Measurements from ENCODE around the gene C16orf46.

Gene C16orf46

DNA sequence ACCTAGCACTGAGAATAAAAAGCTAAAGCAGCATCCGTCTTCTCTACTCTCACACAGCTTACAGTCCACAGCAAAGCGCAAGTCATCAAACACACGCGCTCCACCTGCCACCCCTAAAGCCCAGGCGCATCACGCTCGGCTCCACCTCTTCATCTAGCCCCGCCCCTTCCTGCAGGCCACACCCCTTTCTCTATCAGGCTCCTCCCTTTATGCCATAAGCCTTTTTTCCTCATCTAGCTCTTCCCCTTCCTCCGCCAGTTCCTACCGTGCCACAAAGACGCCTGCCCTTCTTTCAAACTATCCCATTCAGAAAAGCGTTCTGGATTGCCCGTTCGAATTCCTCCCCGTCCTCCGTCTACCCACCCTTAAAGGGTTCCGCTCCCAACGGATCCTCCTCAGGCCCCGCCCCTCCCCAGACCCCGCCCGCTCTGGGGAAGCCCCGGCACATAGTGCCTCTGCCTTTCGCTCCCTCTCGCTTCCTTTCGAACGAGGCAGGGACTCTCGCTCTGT is 417 bp downstream of the C16orf46 start:
- peak; percentile 81 for DNase-seq (ENCODE audit: low read depth)

GRCh38 chr16:81073560-81074330 is 3.3 kb downstream of the C16orf46 start:
- no peak for DNase-seq (ENCODE audit: low read depth)

DNA sequence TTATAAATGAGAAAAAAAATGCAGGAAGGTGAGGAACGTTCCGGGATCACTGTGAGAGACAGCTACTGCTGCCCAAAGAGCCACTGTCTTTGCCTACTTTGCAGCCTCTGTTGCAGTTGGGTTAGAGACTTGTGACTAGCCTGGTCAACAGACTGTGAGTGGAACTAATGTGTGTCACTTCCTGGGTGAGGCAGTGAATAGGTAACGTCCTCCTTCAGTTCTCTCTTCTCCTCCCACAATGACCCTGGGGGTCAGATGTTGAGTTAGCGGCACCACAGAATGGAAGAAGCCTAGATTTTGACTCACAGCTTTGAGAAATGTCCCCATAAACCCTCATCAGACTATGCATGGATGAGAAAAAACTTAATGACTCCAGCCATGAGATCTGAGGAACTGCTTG is 5.2 kb downstream of the C16orf46 start:
- DNase-seq (ENCODE audit: low read depth): no peak

DNA sequence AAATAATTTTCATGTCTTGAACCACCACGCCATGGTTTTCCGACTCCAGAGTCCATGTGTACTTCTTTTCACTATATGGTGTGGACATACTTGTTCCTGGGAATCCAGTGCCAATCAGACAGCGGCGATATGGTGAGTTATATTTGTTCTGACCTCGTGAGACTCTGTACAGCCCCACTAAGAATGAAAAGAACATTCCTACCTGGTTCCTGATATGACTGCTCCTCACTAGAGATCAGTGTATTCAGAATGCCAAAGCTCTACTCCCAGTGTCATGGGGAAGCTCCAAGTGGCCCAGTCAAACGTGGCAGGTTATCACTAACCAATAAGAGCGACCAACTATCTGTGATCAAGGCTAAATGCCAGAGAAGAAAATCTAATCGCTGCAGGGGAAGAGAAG is 6.1 kb downstream of the C16orf46 start:
- no peak for DNase-seq (ENCODE audit: low read depth)

- no peak for DNase-seq (ENCODE audit: low read depth)
Observed at GRCh38 chr16:81069063-81069462, 8.0 kb downstream of the C16orf46 start.

GRCh38 chr16:81067166-81067565 is 9.9 kb downstream of the C16orf46 start:
- DNase-seq (ENCODE audit: low read depth): no peak

- no peak for DNase-seq (ENCODE audit: low read depth)
Observed at GRCh38 chr16:81066681-81067080, 10.4 kb downstream of the C16orf46 start.

DNA sequence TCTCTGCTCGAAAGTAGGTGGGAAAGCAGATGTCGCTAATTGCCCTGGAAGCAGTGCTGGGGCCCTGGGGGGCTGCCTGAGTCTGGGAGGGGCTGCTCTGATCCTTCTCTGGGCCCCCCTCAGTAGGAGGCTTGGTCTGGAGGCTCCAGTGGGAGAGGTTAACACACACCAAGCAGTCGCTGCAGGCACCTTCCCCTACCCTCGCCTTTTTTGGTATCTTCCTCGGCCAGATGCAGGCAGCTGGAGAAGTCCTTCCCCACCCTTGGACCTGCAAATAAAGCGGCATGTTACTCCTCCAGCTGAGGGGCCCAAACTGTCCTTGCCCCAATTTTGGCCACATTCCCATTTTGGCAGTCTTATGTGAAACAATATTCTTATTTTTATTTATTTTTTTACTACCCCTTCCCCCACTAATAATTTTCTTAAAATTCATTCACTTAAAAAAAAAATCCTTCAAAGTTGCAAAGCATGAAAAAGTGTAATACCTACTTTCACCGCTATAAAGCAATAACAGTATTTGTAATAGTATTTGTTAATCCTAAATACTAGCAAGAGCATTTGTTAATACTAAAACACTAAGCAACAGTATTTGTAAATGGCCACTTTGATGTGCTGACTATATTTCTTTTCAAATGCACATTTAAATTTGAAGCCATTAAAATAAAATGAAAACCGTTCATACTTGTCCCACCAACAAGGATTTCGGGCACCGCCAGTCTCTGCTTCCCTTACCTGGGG is 15.0 kb downstream of the C16orf46 start:
- DNase-seq (ENCODE audit: low read depth): no peak

DNA sequence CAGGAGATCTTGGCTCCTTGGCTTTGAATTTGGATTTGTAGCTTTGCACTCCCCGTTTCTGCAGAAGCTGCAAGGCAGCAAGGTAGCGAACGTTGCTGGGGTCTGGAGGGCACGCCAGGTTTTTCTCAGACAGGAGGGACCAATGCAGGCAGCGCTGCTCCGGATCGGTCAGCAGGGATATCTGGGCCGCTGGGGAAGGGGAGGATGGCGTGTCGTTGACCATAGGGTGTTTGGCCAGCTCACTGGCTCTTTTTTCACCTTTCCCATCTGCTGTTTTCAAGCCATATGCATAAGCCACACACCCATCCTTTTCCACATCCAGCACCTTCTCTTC is 15.8 kb downstream of the C16orf46 start:
- no peak for DNase-seq (ENCODE audit: low read depth)

DNA sequence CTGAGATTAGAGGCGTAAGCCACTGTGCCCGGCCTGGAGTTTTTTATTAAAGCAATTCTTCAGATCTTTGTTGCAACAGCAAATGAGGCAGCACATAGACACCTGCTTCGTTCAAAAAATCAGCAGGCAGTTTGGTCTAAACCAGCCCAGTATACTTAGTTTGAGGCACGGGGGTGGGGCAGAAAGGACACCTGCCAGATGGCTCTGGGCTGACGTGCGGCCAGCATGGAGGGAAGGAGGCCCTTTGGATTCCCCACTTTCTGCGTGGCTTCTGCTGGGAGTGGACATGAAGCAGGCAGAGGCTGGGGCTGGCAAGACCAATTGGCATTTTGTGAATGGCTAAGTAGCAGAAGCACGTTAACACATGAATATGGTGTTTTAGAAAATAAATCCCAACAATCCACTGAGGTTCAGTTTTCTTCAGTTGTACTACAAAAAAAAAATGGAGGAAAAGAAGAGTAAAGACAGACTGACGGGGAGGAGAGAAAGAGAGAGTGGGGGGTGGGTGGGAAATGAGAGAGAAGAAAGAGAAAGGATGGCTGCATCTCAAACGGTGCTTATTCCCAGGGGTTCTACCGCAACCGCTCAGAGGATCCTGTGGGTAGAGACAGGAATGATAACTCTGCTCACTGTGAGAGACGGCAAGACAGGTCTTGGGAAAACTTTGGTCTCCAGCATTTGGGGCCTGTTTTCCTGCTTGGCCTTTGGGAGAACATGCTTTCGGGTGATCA is 16.3 kb downstream of the C16orf46 start:
- DNase-seq (ENCODE audit: low read depth): no peak

DNA sequence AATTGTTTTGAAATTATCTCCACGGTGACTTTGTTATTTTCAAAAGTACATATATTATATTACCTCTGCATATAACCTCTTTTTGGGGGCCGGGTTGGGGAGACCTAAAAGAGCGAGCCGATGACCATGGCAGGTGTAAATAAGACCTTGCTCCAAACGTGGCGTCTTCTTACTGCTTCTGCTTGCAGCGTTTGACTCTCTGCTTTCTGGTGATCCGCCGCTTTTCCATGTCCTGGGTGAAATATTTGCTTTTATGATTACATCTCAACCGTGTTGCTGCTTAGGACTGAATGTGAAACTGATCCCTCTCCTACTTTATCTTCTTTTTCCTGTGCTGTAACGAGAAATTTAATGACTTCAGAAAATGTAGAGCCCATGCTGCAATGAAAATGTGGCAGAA is 23.3 kb downstream of the C16orf46 start:
- no peak for DNase-seq (ENCODE audit: low read depth)

- DNase-seq (ENCODE audit: low read depth): no peak
Observed at GRCh38 chr16:81042821-81043220, 34.2 kb downstream of the C16orf46 start.

- no peak for DNase-seq (ENCODE audit: low read depth)
Observed at GRCh38 chr16:81041696-81042095, 35.3 kb downstream of the C16orf46 start.

GRCh38 chr16:81040842-81041241 is 36.2 kb downstream of the C16orf46 start:
- no peak for DNase-seq (ENCODE audit: low read depth)

DNA sequence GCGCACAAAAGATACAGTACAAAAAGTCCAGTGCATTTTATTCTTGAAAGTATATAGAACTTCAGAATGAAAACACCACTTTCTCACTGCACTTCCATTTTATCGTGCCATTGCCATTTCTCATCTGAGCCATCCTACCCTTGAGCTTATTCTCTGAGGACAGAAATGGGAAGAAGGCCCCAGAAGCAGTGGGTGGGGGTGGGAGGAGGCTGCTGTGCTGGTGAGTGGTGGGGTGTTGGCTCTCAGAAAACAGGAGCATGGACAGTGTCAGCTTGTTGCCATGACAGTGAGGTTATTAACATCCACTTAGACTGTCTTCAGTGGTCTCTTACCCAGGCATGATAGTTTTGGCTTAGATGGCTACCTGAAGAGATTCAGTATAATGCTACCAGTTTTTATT is 36.9 kb downstream of the C16orf46 start:
- DNase-seq (ENCODE audit: low read depth): no peak

DNA sequence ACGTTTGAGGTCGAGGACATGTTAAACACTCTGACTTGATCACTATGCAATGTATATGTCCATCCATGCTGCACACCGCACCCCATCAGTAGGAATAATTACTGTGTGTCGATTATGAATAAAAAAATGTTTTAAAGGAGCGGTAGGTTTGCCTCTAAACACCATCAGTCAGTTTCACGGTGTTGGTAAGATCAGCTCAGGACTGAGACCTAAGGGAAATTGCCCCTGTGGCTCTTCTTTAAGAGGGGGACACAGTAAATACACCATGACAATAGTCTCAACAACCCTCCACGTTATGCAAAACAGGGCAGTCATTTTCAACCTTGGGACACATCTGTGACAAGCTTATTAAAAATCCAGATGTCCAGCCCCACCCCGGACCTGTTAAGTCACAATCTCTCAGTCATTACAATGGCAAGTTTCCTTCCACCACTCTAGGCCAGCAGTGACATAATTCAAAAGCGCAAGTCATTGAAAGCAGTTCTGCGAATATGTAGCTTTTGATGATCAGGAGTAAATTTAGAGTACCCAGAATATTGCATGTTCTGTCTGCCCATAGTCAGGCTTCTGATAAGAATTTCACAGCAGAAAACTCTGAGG is 40.2 kb downstream of the C16orf46 start:
- DNase-seq (ENCODE audit: low read depth): no peak

DNA sequence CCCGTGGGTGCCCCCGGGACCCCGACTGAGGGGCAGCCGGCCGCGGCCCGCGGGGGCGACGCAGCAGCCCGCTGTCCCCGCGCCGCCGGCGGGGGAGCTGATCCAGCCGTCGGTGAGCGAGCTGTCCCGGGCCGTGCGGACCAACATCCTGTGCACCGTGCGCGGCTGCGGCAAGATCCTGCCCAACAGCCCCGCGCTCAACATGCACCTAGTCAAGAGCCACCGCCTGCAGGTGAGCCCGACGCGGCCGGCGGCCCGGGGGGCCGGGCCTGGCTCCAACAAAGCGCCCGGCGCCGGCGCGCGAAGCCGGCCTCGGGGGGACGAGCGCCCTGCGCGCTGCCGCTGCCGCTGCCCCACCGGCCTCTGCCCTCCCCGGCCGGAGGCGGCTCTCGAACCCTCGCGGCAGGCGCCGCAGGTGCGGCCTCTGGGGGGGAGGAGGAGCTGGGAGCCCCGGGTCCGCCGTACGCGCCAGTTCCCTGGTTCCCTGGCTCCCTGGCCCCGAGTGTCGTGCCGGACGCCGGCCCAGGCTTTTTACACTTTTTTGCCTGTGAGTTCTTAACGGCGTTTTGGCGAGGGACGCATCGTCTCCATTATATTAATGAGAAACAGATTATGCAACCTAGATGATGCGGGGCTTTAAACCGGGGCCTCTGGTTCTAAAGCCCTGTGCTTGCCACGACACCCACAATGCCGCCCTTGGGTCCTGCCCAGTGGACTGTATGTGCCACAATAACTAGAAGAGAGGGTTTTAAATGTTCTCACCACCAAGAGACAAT is 40.9 kb downstream of the C16orf46 start:
- peak; percentile 42 for DNase-seq (ENCODE audit: low read depth)

GRCh38 chr16:81035398-81035974 is 41.6 kb downstream of the C16orf46 start, which contains the start of gene ATMIN:
ATMIN (plus strand) TSS chr16:81035842; CDS start chr16:81035871, 29 bp downstream.
- DNase-seq (ENCODE audit: low read depth): peak; percentile 77

GRCh38 chr16:81029930-81030604 is 47.0 kb downstream of the C16orf46 start:
- no peak for DNase-seq (ENCODE audit: low read depth)

- no peak for DNase-seq (ENCODE audit: low read depth)
Observed at GRCh38 chr16:81026429-81026828, 50.6 kb downstream of the C16orf46 start.

DNA sequence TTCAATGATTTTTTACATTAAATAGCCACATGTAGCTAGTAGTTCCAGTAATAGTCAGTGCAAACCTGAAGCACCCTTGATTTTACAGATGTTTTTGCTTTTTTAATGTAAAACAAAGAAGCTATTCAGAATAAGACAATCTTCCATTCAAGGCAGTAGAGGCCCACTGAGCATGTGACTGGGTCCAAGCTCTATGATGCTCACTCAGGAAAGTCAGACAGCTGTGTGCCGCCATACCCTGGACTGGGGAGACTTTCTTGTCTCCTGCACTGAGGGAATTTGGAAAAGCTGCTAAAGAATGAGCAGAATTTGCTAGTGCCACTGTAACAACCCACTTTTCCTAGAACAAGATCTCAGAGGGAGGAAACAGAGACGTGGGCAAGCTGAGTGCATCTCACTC is 58.5 kb downstream of the C16orf46 start:
- DNase-seq (ENCODE audit: low read depth): no peak
